ENCODE measurements around the gene CYB561D1. TPM values are rescaled to one million over a fixed set of nuclear protein-coding genes. Genes with fewer than 3 reads are reported as not detected.

The CYB561D1 gene
- total and polyA plus RNA-seq, 10 of the 15 experiments (the other 5 are each of a cell fraction or from before 2014, with no cell fraction given), result 0.68 to 9.0 (median 3.3) TPM

DNA sequence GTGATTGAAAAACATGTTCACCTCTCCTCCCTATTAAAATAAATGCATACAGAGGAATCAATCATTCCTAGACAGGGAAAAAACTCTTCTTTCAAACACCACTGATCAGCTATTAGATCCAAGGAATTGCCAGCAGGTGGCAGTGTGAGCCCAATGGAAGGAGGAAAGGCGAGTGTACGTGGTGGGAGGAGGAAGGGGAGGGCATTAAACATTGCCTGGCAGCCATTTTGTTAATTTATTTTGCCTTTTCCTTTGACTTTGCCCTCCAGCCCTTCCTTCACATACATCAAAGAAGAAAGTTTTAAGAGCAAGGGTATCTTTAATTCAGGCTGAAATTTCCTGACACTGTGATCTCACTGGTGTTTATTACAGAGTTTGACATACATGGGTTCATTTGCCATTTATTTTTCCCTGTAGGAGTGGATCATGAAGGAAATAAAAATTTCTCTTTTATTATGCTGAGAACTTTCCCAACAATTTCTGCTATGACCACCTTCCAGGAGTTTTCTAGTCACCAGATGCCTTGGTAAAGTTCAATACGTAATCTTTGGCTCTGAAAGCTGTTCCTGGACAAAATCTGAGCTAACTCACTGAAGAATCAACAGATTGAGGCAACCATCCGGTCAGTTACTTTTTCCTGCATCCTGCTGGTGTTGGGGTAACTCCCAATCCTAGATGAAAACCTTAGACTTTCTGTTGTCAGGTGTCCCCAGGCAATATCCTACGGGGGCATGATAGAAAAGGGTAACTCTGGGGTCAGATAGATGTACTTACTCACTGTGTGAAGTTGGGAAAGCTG is 52.6 kb downstream of the CYB561D1 start (continued):
- 0 out of 2 replicates have a peak, but pooled peaks have one; percentile 16 for TF ChIP-seq IRF4 (IDR thresholded peaks at IDR 0.05; ENCODE audit: low read depth, low read length)
- no peak for TF ChIP-seq DPF2 (IDR thresholded peaks at IDR 0.05)
- no peak for TF ChIP-seq WRNIP1 (IDR thresholded peaks at IDR 0.05; ENCODE audit: borderline replicate concordance, low read depth, low read length)
- TF ChIP-seq ZNF274 (IDR thresholded peaks at IDR 0.05; ENCODE audit: insufficient read depth, insufficient read length), result no peak
- TF ChIP-seq NFYA (IDR thresholded peaks at IDR 0.05; ENCODE audit: borderline replicate concordance, low read depth, low read length), result no peak
- no peak for TF ChIP-seq SRF (IDR thresholded peaks at IDR 0.05; ENCODE audit: low read depth in 2 of 2, low read length in 2 of 2)
- TF ChIP-seq PKNOX1 (IDR thresholded peaks at IDR 0.05), result peak; percentile 48; the same call in 1 of the 2 replicates
- TF ChIP-seq, protein P1, sequence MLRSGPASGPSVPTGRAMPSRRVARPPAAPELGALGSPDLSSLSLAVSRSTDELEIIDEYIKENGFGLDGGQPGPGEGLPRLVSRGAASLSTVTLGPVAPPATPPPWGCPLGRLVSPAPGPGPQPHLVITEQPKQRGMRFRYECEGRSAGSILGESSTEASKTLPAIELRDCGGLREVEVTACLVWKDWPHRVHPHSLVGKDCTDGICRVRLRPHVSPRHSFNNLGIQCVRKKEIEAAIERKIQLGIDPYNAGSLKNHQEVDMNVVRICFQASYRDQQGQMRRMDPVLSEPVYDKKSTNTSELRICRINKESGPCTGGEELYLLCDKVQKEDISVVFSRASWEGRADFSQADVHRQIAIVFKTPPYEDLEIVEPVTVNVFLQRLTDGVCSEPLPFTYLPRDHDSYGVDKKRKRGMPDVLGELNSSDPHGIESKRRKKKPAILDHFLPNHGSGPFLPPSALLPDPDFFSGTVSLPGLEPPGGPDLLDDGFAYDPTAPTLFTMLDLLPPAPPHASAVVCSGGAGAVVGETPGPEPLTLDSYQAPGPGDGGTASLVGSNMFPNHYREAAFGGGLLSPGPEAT (IDR thresholded peaks at IDR 0.05; ENCODE audit: low read depth), result peak; percentile 74; the same call in 1 of the 2 replicates
- no peak for TF ChIP-seq TARDBP (IDR thresholded peaks at IDR 0.05; ENCODE audit: borderline replicate concordance)
- no peak for TF ChIP-seq BCL3 (IDR thresholded peaks at IDR 0.05; ENCODE audit: borderline replicate concordance, insufficient read depth, low read depth, low read length, poor library complexity, severe bottlenecking)
- TF ChIP-seq PAX5 (IDR thresholded peaks at IDR 0.05; ENCODE audit: borderline replicate concordance, low read depth, low read length), result no peak
- TF ChIP-seq, protein P2, sequence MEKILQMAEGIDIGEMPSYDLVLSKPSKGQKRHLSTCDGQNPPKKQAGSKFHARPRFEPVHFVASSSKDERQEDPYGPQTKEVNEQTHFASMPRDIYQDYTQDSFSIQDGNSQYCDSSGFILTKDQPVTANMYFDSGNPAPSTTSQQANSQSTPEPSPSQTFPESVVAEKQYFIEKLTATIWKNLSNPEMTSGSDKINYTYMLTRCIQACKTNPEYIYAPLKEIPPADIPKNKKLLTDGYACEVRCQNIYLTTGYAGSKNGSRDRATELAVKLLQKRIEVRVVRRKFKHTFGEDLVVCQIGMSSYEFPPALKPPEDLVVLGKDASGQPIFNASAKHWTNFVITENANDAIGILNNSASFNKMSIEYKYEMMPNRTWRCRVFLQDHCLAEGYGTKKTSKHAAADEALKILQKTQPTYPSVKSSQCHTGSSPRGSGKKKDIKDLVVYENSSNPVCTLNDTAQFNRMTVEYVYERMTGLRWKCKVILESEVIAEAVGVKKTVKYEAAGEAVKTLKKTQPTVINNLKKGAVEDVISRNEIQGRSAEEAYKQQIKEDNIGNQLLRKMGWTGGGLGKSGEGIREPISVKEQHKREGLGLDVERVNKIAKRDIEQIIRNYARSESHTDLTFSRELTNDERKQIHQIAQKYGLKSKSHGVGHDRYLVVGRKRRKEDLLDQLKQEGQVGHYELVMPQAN (conservative IDR thresholded peaks at IDR 0.05), result no peak
- TF ChIP-seq FOXM1 (IDR thresholded peaks at IDR 0.05; ENCODE audit: low read depth, low read length), result no peak
- no peak; the same call in 1 of the 2 replicates for TF ChIP-seq IKZF1 (conservative IDR thresholded peaks at IDR 0.05)
- TF ChIP-seq ZSCAN29 (IDR thresholded peaks at IDR 0.05), result no peak
- no peak for TF ChIP-seq CHD1 (IDR thresholded peaks at IDR 0.05; ENCODE audit: low read depth, low read length)
- no peak for TF ChIP-seq POLR2AphosphoS2 (IDR thresholded peaks at IDR 0.05; ENCODE audit: low read depth, low read length)
- TF ChIP-seq, protein P3, sequence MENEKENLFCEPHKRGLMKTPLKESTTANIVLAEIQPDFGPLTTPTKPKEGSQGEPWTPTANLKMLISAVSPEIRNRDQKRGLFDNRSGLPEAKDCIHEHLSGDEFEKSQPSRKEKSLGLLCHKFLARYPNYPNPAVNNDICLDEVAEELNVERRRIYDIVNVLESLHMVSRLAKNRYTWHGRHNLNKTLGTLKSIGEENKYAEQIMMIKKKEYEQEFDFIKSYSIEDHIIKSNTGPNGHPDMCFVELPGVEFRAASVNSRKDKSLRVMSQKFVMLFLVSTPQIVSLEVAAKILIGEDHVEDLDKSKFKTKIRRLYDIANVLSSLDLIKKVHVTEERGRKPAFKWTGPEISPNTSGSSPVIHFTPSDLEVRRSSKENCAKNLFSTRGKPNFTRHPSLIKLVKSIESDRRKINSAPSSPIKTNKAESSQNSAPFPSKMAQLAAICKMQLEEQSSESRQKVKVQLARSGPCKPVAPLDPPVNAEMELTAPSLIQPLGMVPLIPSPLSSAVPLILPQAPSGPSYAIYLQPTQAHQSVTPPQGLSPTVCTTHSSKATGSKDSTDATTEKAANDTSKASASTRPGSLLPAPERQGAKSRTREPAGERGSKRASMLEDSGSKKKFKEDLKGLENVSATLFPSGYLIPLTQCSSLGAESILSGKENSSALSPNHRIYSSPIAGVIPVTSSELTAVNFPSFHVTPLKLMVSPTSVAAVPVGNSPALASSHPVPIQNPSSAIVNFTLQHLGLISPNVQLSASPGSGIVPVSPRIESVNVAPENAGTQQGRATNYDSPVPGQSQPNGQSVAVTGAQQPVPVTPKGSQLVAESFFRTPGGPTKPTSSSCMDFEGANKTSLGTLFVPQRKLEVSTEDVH (IDR thresholded peaks at IDR 0.05; ENCODE audit: low read depth, partially characterized antibody), result no peak
- TF ChIP-seq, protein P4, sequence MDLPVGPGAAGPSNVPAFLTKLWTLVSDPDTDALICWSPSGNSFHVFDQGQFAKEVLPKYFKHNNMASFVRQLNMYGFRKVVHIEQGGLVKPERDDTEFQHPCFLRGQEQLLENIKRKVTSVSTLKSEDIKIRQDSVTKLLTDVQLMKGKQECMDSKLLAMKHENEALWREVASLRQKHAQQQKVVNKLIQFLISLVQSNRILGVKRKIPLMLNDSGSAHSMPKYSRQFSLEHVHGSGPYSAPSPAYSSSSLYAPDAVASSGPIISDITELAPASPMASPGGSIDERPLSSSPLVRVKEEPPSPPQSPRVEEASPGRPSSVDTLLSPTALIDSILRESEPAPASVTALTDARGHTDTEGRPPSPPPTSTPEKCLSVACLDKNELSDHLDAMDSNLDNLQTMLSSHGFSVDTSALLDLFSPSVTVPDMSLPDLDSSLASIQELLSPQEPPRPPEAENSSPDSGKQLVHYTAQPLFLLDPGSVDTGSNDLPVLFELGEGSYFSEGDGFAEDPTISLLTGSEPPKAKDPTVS (IDR thresholded peaks at IDR 0.05; ENCODE audit: low read depth, low read length), result no peak
